Neural cell (in vitro differentiated cells): ENCODE data around the gene ORC3. TPM values are rescaled to one million over a fixed set of nuclear protein-coding genes. Genes with fewer than 3 reads are reported as not detected.

Source experiments
- H2AFZ ChIP-seq: fragments of 200-600, 300-800 bp; sonication (generic), shearing (Covaris generic); 2 replicates; pipeline ENCODE4 v1.6.0; 2014; ENCODE audit warnings: low read depth, mild to moderate bottlenecking, antibody characterized with exemption, low read length, moderate library complexity
- H3F3A ChIP-seq: fragments of 200-600 bp; shearing (Covaris generic); 2 replicates; pipeline ENCODE4 v1.6.1; 2016; ENCODE audit warnings: mild to moderate bottlenecking, moderate library complexity, mixed read lengths, antibody characterized with exemption, low read length; ENCODE audit not compliant: insufficient read depth, poor library complexity, severe bottlenecking
- H3K27ac ChIP-seq: fragments of 200-600, 300-800 bp; sonication (generic), shearing (Covaris generic); 2 replicates; pipeline ENCODE4 v1.5.1; 2014; ENCODE audit warnings: mild to moderate bottlenecking, low read length, moderate library complexity
- H3K27me3 ChIP-seq: fragments of 300-800, 200-600 bp; sonication (generic), shearing (Covaris generic); 2 replicates; pipeline ENCODE4 v1.6.0; 2014; ENCODE audit warnings: mild to moderate bottlenecking, low read depth, low read length, moderate library complexity; ENCODE audit not compliant: insufficient read depth
- H3K36me3 ChIP-seq: fragments of 300-800, 200-600 bp; sonication (generic), shearing (Covaris generic); 2 replicates; pipeline ENCODE4 v1.5.1; 2014; ENCODE audit warnings: mild to moderate bottlenecking, antibody characterized with exemption, low read length, moderate library complexity; ENCODE audit not compliant: insufficient read depth
- H3K4me2 ChIP-seq: fragments of 300-800, 200-600 bp; sonication (generic), shearing (Covaris generic); 2 replicates; pipeline ENCODE4 v1.6.0; 2014; ENCODE audit warnings: mild to moderate bottlenecking, low read length
- H3K4me3 ChIP-seq: fragments of 300-800, 200-600 bp; sonication (generic), shearing (Covaris generic); 2 replicates; pipeline ENCODE4 v1.5.1; 2014; ENCODE audit warnings: mild to moderate bottlenecking, low read length, moderate library complexity
- H3K79me2 ChIP-seq: fragments of 200-600 bp; shearing (Covaris generic); replicated peaks from 2 replicates; pipeline ENCODE4 v1.6.0; 2014; ENCODE audit warnings: mild to moderate bottlenecking, low read length, moderate library complexity; ENCODE audit not compliant: insufficient read depth
- H3K9ac ChIP-seq: fragments of 300-800, 200-600 bp; sonication (generic), shearing (Covaris generic); 2 replicates; pipeline ENCODE4 v1.6.1; 2016; ENCODE audit warnings: mild to moderate bottlenecking, low read length, mixed read lengths
- H3K9me2 ChIP-seq: fragments of 200-600 bp; shearing (Covaris generic); 2 replicates; pipeline ENCODE4 v1.6.1; 2016; ENCODE audit warnings: mild to moderate bottlenecking, low read length, mixed read lengths; ENCODE audit not compliant: insufficient read depth
- H3K9me3 ChIP-seq: fragments of 200-600, 300-800 bp; sonication (generic), shearing (Covaris generic); 2 replicates; pipeline ENCODE4 v1.6.1; 2016; ENCODE audit warnings: mild to moderate bottlenecking, mixed run types, low read length, moderate library complexity, mixed read lengths
- H4K20me1 ChIP-seq: fragments of 200-600 bp; shearing (Covaris generic); 2 replicates; pipeline ENCODE4 v1.6.1; 2016; ENCODE audit warnings: mild to moderate bottlenecking, mixed run types; ENCODE audit not compliant: insufficient read depth
- EP300 ChIP-seq: fragments of 450-650 bp; conservative IDR thresholded peaks from 2 replicates; pipeline ENCODE4 v1.6.1; 2014; ENCODE audit warnings: antibody characterized with exemption, mild to moderate bottlenecking, moderate library complexity; ENCODE audit not compliant: poor library complexity, severe bottlenecking
- EZH2 ChIP-seq: fragments of 200-600, 300-800 bp; shearing (Covaris generic), sonication (generic); IDR thresholded peaks from 2 replicates; pipeline ENCODE4 v1.6.1; 2014; ENCODE audit warnings: antibody characterized with exemption, low read length, borderline replicate concordance, mild to moderate bottlenecking; ENCODE audit not compliant: insufficient read depth, poor library complexity, severe bottlenecking
- MXI1 ChIP-seq: fragments of 450-650 bp; conservative IDR thresholded peaks from 2 replicates; pipeline ENCODE4 v1.6.1; 2014; ENCODE audit warnings: antibody characterized with exemption, mild to moderate bottlenecking; ENCODE audit not compliant: poor library complexity, severe bottlenecking
- POLR2AphosphoS5 ChIP-seq: IDR thresholded peaks from 2 replicates; pipeline ENCODE4 v1.6.1; 2012
- RAD21 ChIP-seq: fragments of 450-650 bp; conservative IDR thresholded peaks from 2 replicates; pipeline ENCODE4 v1.6.1; 2014; ENCODE audit warnings: antibody characterized with exemption, mild to moderate bottlenecking, moderate library complexity
- SMC3 ChIP-seq: fragments of 450-650 bp; conservative IDR thresholded peaks from 2 replicates; pipeline ENCODE4 v1.6.1; 2014; ENCODE audit warnings: antibody characterized with exemption, mild to moderate bottlenecking, moderate library complexity; ENCODE audit not compliant: poor library complexity
- TAF1 ChIP-seq: IDR thresholded peaks from 2 replicates; pipeline ENCODE4 v1.6.1; 2012; ENCODE audit warnings: low read depth
- polyA plus RNA-seq: library from polyadenylated mRNA; depleted of rRNA; stranded (reverse); fragments of >200 nt; gene quantifications from 2 replicates; pipeline ENCODE4 v1.2.3, GENCODE V29; 2014
- TF ChIP-seq, protein P1 (sequence below): IDR thresholded peaks from 2 replicates; pipeline ENCODE4 v1.6.1; 2012; ENCODE audit warnings: borderline replicate concordance
- TF ChIP-seq, protein P2 (sequence below): fragments of 450-650 bp; IDR thresholded peaks from 2 replicates; pipeline ENCODE4 v1.5.1; 2014; ENCODE audit warnings: antibody characterized with exemption, mild to moderate bottlenecking, moderate library complexity; ENCODE audit not compliant: poor library complexity, severe bottlenecking

The ORC3 gene
- polyA plus RNA-seq, 1 donor from 2014 or later, result 43.7 TPM

DNA sequence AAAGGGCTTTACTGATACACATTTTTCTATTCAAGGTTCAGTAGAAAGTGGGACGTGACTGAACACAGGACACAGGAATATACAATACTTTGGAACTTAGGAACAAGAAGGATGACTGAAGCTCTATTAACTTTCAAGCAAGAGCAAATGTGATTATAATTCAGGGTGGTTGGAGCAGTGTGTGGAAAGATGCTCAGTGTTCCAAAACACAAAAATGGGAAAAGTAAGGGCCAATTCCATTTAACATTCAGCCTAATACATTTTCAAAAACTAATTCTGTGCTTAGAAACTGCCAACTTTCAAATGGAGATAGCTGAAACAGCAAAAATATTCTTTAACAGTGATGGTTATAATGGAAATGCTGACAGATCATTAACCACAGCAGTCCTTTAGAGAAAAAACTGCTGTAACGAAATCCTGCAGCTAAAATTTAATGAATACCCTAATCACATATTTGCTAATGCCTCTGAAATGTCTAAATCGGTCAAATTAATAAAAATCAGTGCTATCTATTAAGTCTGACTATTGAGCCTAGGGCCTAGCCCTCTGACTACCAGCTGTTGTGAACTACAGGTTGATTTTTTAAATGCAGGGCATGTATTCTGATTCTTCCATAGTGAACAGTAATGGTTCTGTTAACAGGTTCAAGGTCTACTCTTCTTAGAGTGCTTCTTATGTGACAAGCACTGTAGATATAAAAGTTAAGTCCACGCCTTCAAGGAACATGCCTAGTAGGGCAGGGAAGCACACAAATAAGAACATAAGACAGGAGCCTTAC, 46.0 kb upstream of the ORC3 start:
- H3K4me3 ChIP-seq, result no peak overlapping the region
- no peak overlapping the region for H3K9ac ChIP-seq
- no peak overlapping the region for H3K4me2 ChIP-seq
- no peaks in the 10 kb centered on the region for H4K20me1 ChIP-seq
- H2AFZ ChIP-seq, result no peak overlapping the region
- no peaks in the 10 kb centered on the region for H3K9me2 ChIP-seq
- H3K79me2 ChIP-seq, result no peaks in the 10 kb centered on the region
- peaks cover 10% of the 10 kb centered on the region for H3K36me3 ChIP-seq
- TF ChIP-seq MXI1 (no peak), POLR2AphosphoS5 (no peak), TAF1 (no peak), EZH2 (no peak), SMC3 (no peak), EP300 (no peak), RAD21 (no peak)
- TF ChIP-seq, protein P1, sequence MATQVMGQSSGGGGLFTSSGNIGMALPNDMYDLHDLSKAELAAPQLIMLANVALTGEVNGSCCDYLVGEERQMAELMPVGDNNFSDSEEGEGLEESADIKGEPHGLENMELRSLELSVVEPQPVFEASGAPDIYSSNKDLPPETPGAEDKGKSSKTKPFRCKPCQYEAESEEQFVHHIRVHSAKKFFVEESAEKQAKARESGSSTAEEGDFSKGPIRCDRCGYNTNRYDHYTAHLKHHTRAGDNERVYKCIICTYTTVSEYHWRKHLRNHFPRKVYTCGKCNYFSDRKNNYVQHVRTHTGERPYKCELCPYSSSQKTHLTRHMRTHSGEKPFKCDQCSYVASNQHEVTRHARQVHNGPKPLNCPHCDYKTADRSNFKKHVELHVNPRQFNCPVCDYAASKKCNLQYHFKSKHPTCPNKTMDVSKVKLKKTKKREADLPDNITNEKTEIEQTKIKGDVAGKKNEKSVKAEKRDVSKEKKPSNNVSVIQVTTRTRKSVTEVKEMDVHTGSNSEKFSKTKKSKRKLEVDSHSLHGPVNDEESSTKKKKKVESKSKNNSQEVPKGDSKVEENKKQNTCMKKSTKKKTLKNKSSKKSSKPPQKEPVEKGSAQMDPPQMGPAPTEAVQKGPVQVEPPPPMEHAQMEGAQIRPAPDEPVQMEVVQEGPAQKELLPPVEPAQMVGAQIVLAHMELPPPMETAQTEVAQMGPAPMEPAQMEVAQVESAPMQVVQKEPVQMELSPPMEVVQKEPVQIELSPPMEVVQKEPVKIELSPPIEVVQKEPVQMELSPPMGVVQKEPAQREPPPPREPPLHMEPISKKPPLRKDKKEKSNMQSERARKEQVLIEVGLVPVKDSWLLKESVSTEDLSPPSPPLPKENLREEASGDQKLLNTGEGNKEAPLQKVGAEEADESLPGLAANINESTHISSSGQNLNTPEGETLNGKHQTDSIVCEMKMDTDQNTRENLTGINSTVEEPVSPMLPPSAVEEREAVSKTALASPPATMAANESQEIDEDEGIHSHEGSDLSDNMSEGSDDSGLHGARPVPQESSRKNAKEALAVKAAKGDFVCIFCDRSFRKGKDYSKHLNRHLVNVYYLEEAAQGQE, result no peak
- TF ChIP-seq, protein P2, sequence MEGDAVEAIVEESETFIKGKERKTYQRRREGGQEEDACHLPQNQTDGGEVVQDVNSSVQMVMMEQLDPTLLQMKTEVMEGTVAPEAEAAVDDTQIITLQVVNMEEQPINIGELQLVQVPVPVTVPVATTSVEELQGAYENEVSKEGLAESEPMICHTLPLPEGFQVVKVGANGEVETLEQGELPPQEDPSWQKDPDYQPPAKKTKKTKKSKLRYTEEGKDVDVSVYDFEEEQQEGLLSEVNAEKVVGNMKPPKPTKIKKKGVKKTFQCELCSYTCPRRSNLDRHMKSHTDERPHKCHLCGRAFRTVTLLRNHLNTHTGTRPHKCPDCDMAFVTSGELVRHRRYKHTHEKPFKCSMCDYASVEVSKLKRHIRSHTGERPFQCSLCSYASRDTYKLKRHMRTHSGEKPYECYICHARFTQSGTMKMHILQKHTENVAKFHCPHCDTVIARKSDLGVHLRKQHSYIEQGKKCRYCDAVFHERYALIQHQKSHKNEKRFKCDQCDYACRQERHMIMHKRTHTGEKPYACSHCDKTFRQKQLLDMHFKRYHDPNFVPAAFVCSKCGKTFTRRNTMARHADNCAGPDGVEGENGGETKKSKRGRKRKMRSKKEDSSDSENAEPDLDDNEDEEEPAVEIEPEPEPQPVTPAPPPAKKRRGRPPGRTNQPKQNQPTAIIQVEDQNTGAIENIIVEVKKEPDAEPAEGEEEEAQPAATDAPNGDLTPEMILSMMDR, result no peak
- no peaks in the 10 kb centered on the region for H3F3A ChIP-seq
- H3K9me3 ChIP-seq, result no peaks in the 10 kb centered on the region
- no peaks in the 10 kb centered on the region for H3K27me3 ChIP-seq
- H3K27ac ChIP-seq, result no peak overlapping the region

DNA sequence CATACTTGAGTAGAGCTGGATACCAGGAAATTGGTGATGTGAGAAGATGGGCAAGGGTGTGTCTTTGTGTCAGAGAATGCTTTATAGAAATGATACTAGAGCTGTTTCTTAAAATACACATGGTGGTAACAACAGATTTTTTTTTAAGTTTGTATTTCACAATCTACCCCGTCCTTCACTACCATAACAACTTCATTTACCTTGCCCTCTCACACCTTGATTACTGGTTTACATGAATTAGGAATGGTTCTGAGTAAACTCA, 45.5 kb upstream of the ORC3 start:
- no peak overlapping the region for H3K4me2 ChIP-seq
- no peaks in the 10 kb centered on the region for H3F3A ChIP-seq
- no peaks in the 10 kb centered on the region for H3K9me3 ChIP-seq
- H3K9ac ChIP-seq, result no peak overlapping the region
- no peaks in the 10 kb centered on the region for H3K79me2 ChIP-seq
- H3K36me3 ChIP-seq, result peaks cover 10% of the 10 kb centered on the region
- H3K27me3 ChIP-seq, result no peaks in the 10 kb centered on the region
- H2AFZ ChIP-seq, result no peak overlapping the region
- no peak for TF ChIP-seq RAD21
- no peak for TF ChIP-seq EZH2
- TF ChIP-seq SMC3, result no peak
- no peak for TF ChIP-seq MXI1
- TF ChIP-seq, protein P2, result no peak
- TF ChIP-seq TAF1, result no peak
- TF ChIP-seq, protein P1, result no peak
- TF ChIP-seq EP300, result no peak
- no peak for TF ChIP-seq POLR2AphosphoS5
- H3K27ac ChIP-seq, result no peak overlapping the region
- no peak overlapping the region for H3K4me3 ChIP-seq
- H4K20me1 ChIP-seq, result no peaks in the 10 kb centered on the region
- H3K9me2 ChIP-seq, result no peaks in the 10 kb centered on the region
